Omental fat pad (tissue), 4 donors: ENCODE measurements around the gene CASK. TPM values are rescaled to one million over a fixed set of nuclear protein-coding genes. Genes with fewer than 3 reads are reported as not detected.

Experiments
- ATAC-seq: fragments of 150-250 bp; one replicate; pipeline ENCODE4 v1.9.1; 2016; ENCODE audit warnings: mild to moderate bottlenecking, moderate library complexity; ENCODE audit not compliant: low FRiP score
- DNase-seq: peaks from one replicate; pipeline ENCODE4 v3.0.0-alpha.2; 2019; ENCODE audit warnings: low spot score
- CTCF ChIP-seq, 3 donors: fragments of 450-650 bp; IDR thresholded peaks; one replicate each; pipeline ENCODE4 v1.5.1; 2016 to 2017; ENCODE audit warnings: antibody characterized with exemption in 3 of 3, mild to moderate bottlenecking in 3 of 3, moderate library complexity in 2 of 3
- total RNA-seq, 4 donors: library from RNA; depleted of rRNA; stranded (reverse); fragments of >200 nt; gene quantifications; one replicate each; pipeline ENCODE4 v1.1.0, GENCODE V29; 2016

CASK gene
- total RNA-seq, 4 donors from 2014 or later, result 26.8 to 42.4 (median 32.9) TPM

- no peak for DNase-seq
- no peak for TF ChIP-seq CTCF (IDR thresholded peaks at IDR 0.05)
- ATAC-seq, result no peak
These were observed 323.8 kb downstream of the CASK start for GRCh38 chrX:41599507-41599906.

DNA sequence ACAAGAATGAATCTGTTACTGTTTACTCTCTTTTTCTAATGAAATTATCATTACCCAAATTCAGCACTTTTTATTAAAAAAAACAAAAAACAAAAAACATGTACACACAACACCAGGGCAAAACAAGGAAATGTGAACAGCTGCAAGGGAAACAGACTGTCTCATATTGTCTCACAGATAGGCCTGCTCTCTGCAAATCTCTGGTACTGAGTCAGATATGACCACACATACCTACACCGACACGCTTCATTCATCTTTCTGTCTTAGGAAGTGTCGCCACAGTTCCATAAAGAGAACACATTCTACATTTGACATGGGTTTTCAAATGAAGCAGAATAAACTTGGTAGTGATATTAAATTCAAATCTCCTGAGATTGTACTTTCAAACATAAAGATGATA is 326.8 kb downstream of the CASK start:
- no peak for ATAC-seq
- TF ChIP-seq CTCF (IDR thresholded peaks at IDR 0.05), result no peak
- no peak for DNase-seq

GRCh38 chrX:41594634-41595033 is 328.7 kb downstream of the CASK start:
- TF ChIP-seq CTCF (IDR thresholded peaks at IDR 0.05), result no peak
- ATAC-seq (no peak), DNase-seq (no peak)

GRCh38 chrX:41591906-41592305 is 331.4 kb downstream of the CASK start:
- ATAC-seq (no peak), DNase-seq (no peak)
- TF ChIP-seq CTCF (IDR thresholded peaks at IDR 0.05), result no peak

DNA sequence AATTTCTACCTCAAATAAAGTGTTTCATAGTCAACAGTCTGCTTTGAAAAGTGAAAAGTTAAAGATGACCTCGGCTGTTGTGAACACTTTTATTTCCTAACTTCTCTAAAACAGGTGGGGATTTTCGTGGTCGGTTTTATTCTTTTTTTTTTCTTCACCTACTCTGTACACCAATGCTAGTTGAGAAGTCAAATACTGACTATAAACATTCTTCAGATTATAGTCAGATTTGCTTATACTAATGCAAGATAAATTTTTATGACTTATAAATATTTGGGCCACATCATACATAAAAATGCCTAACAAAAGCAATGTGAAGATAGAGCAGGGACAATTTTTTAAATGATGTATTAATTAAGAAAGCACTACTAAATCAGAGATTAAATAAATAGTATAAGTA is 332.7 kb downstream of the CASK start:
- DNase-seq (no peak), ATAC-seq (no peak)
- TF ChIP-seq CTCF (IDR thresholded peaks at IDR 0.05), result no peak

GRCh38 chrX:41589634-41590270 is 333.6 kb downstream of the CASK start:
- TF ChIP-seq CTCF (IDR thresholded peaks at IDR 0.05), result no peak
- ATAC-seq (no peak), DNase-seq (no peak)

GRCh38 chrX:41588271-41588670 is 335.1 kb downstream of the CASK start:
- ATAC-seq (no peak), DNase-seq (no peak)
- no peak for TF ChIP-seq CTCF (IDR thresholded peaks at IDR 0.05)
